Brain microvascular endothelial cell (primary cell): ENCODE measurements around the gene LGR4.
A peak's percentile ranks its signal among the peaks of the same experiment; 100 is the strongest.

Experiments
- DNase-seq: peaks from one replicate; pipeline ENCODE4 v3.0.0-alpha.2; 2020
- H3K27ac ChIP-seq: fragments of 250-450 bp; sonication (Bioruptor Pico); 2 replicates; pipeline ENCODE4 v1.5.1; 2020; ENCODE audit warnings: mild to moderate bottlenecking, moderate library complexity
- H3K27me3 ChIP-seq: fragments of 250-450 bp; sonication (Bioruptor Pico); replicated peaks from 2 replicates; pipeline ENCODE4 v1.5.1; 2020; ENCODE audit warnings: mild to moderate bottlenecking
- H3K36me3 ChIP-seq: fragments of 250-450 bp; sonication (Bioruptor Pico); replicated peaks from 2 replicates; pipeline ENCODE4 v1.5.1; 2020; ENCODE audit warnings: mild to moderate bottlenecking
- H3K4me3 ChIP-seq: 2 replicates; pipeline ENCODE4 v1.5.1; 2011; ENCODE audit warnings: low read depth, mild to moderate bottlenecking, control low read depth, low read length, moderate library complexity
- in situ Hi-C: cut with HindIII; loops from 2 replicates; pipeline ENCODE4 v1.10.0; 2017; ENCODE audit warnings: low sequenced_read_pairs, low pct_ligation_motif_present
- TF ChIP-seq, protein P1 (sequence below): IDR thresholded peaks from 2 replicates; pipeline ENCODE4 v1.5.1; 2011; ENCODE audit warnings: low read depth, mild to moderate bottlenecking, moderate library complexity, low read length, control low read depth, inconsistent platforms; ENCODE audit errors: missing control alignments

LGR4 gene

DNA sequence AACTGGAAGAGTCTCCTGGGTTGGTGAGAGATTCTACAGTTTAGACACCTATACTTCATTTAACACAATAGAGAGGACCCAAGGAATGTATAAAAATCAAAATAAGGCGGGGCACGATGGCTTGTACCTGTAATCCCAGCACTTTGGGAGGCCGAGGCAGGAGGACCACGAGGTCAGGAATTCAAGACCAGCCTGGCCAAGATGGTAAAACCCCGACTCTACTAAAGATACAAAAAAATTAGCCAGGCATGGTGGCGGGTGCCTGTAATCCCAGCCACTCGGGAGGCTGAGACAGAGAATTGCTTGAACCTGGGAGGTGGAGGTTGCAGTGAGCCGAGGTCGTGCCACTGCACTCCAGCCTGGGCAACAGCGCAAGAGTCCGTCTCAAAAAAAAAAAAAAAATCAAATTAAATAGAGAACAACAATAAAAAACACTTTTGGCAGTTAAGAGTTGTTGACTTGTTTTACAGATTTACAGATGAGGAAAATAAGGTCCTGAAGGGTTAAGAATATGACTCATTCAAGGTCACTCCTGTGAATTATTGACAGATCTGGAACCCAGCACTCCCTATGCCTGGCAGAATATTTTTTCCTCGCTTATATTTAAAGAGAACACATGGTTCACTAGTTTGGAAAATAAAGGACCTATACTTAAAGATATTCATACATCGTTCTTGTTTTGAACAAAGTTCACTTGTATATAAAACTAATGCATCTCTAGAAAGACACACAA lies 5.2 kb downstream of the LGR4 start:
- H3K27ac ChIP-seq = no peak overlapping the region
- in situ Hi-C loops = no loop called here
- DNase-seq = no peak
- TF ChIP-seq, protein P1, sequence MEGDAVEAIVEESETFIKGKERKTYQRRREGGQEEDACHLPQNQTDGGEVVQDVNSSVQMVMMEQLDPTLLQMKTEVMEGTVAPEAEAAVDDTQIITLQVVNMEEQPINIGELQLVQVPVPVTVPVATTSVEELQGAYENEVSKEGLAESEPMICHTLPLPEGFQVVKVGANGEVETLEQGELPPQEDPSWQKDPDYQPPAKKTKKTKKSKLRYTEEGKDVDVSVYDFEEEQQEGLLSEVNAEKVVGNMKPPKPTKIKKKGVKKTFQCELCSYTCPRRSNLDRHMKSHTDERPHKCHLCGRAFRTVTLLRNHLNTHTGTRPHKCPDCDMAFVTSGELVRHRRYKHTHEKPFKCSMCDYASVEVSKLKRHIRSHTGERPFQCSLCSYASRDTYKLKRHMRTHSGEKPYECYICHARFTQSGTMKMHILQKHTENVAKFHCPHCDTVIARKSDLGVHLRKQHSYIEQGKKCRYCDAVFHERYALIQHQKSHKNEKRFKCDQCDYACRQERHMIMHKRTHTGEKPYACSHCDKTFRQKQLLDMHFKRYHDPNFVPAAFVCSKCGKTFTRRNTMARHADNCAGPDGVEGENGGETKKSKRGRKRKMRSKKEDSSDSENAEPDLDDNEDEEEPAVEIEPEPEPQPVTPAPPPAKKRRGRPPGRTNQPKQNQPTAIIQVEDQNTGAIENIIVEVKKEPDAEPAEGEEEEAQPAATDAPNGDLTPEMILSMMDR = no peak
- H3K27me3 ChIP-seq = no peaks in the 10 kb centered on the region
- no peak overlapping the region for H3K4me3 ChIP-seq
- no peaks in the 10 kb centered on the region for H3K36me3 ChIP-seq

DNA sequence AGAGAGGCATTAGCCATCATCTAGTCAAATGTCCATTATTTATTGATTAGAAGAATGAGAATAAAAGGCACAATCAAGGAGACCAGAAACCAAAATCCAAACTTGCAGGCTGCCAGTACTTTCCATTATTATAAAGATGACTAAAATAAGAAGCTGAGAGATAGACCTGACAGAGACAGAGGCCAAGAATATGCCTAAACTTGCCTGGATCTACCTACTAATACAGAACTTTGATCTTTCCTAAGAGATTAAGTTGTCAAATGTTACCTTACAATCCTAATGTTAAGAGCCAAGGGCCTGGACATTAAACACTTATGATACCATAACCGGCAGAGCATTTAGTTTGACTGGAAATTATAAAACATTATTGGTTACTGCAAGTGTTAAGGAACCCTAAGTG lies 6.2 kb downstream of the LGR4 start:
- TF ChIP-seq, protein P1 = no peak
- H3K27me3 ChIP-seq = no peaks in the 10 kb centered on the region
- no peak for DNase-seq
- no peaks in the 10 kb centered on the region for H3K36me3 ChIP-seq
- no peak overlapping the region for H3K27ac ChIP-seq
- in situ Hi-C loops = no loop called here
- no peak overlapping the region for H3K4me3 ChIP-seq

DNA sequence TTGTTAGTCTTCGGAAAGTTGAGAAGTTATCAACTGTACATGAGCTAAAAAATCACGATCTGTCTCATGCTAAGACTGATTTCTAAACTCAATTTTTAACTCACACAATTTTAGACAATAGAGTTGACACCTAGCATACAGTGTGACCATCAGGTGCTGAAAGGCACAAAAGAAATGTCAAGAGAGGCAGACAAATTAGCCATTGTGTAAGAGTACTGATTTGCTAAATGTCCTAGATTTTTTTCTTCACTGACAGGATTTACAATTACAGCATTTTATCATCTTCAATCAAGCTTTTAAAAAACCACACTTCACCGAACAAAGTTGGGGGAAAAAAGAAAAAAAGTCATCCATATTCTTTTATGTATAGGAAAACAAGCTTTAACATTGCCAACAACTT lies 7.0 kb downstream of the LGR4 start:
- in situ Hi-C loops = no loop called here
- DNase-seq = no peak
- TF ChIP-seq, protein P1 = no peak
- Histone ChIP-seq H3K4me3 (no peak overlapping the region), H3K36me3 (no peaks in the 10 kb centered on the region), H3K27ac (no peak overlapping the region), H3K27me3 (no peaks in the 10 kb centered on the region)

DNA sequence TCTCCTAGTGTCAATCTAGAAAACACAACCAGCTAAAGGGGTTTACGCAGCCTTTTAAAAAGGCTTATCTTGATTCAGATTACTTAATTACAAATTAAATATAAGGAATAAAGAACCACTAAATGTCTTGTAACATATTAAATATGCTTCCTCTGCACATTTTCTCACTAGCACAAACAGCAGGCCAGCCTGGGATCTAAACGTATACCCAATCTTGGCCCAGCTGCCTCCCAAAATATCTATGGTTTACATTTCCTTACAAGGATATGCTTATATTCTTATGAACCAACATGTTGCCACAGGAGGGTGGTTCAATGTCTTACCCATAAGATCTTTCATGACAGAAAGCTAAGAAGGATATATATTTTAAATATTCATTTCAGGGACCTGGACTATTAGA lies 7.7 kb downstream of the LGR4 start:
- H3K36me3 ChIP-seq = no peaks in the 10 kb centered on the region
- no peak overlapping the region for H3K4me3 ChIP-seq
- no peak overlapping the region for H3K27ac ChIP-seq
- TF ChIP-seq, protein P1 = no peak
- in situ Hi-C loops = no loop called here
- DNase-seq = no peak
- no peaks in the 10 kb centered on the region for H3K27me3 ChIP-seq

DNA sequence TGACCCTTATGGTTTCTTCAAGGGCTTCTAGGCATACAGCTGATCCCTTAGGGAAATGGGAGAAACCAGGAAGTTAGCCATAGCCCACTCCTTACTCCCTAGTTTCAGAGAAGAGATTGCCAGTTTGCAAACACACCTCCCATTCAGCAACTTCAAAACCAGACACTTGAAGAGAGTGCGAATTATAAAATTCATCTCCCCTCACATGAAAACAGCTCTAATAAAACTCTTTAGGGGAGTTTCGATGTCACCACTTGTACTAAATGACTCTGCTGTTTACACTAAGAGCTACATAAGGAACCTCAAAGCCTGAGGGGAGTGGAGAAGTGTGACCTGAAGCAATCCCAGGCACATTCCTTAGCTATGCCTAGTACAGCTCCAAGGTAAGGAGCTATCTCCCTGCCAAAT lies 8.3 kb downstream of the LGR4 start:
- no peak for DNase-seq
- in situ Hi-C loops = no loop called here
- no peaks in the 10 kb centered on the region for H3K36me3 ChIP-seq
- no peak overlapping the region for H3K4me3 ChIP-seq
- no peaks in the 10 kb centered on the region for H3K27me3 ChIP-seq
- peak overlapping the region; percentile 42 for H3K27ac ChIP-seq
- TF ChIP-seq, protein P1 = no peak

DNA sequence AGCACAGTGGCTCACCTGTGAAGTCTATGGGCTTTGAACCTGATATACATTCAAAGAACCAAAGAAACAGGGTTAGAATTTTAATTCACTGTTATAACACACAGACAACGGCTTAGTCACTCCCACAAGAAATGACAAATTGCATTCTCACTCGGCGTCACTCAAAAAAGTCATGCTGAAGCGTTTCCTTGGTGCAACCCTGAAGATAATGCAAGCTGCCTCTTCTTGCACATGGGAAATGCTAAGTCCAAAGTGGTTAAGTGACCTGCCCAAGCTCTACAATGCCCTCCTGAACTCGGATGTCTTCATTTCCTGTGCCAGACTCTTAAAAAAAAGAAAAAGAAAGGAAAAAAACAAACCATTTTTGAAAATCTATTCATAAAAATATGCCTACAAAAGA lies 10.0 kb downstream of the LGR4 start:
- Histone ChIP-seq H3K27ac (peak overlapping the region; percentile 22), H3K36me3 (no peaks in the 10 kb centered on the region), H3K27me3 (no peaks in the 10 kb centered on the region), H3K4me3 (no peak overlapping the region)
- TF ChIP-seq, protein P1 = no peak
- peak; percentile 67 for DNase-seq
- in situ Hi-C loops = no loop called here
